ENCODE results near the gene BLTP3A.

- TF ChIP-seq CREB1 (IDR thresholded peaks at IDR 0.05; ENCODE audit: low read depth) (no peak), POLR2A (IDR thresholded peaks at IDR 0.05; ENCODE audit: low read depth, low read length) (no peak), CHD2 (IDR thresholded peaks at IDR 0.05; ENCODE audit: borderline replicate concordance, low read depth, low read length) (no peak), EGR1 (IDR thresholded peaks at IDR 0.05; ENCODE audit: borderline replicate concordance in 1 of 2, low read depth in 2 of 2, low read length in 2 of 2) (no peak), YY1 (IDR thresholded peaks at IDR 0.05; ENCODE audit: low read depth, low read length) (no peak), POLR2AphosphoS2 (IDR thresholded peaks at IDR 0.05; ENCODE audit: low read depth, low read length) (no peak), SP1 (IDR thresholded peaks at IDR 0.05; ENCODE audit: low read depth, low read length) (no peak)
Observed at GRCh38 chr6:34806738-34807453, 15.0 kb downstream of the BLTP3A start.

All from GM12878 (cell line).